Astrocyte of the cerebellum (primary cell): Measurements from ENCODE around the gene SEC16B.

Experiments used
- DNase-seq: peaks from one replicate; pipeline ENCODE4 v3.0.0-alpha.2; 2011; ENCODE audit warnings: low read depth
- H3K4me3 ChIP-seq: 2 replicates; pipeline ENCODE4 v1.5.1; 2011; ENCODE audit warnings: mild to moderate bottlenecking, low read depth, low read length, moderate library complexity
- CTCF ChIP-seq: IDR thresholded peaks from 2 replicates; pipeline ENCODE4 v1.5.1; 2012; ENCODE audit warnings: low read length, low read depth, moderate library complexity, mild to moderate bottlenecking; ENCODE audit errors: missing control alignments
- in situ Hi-C: cut with HindIII; loops from 2 replicates; pipeline ENCODE4 v1.10.0; 2017; ENCODE audit warnings: low sequenced_read_pairs

The SEC16B gene

DNA sequence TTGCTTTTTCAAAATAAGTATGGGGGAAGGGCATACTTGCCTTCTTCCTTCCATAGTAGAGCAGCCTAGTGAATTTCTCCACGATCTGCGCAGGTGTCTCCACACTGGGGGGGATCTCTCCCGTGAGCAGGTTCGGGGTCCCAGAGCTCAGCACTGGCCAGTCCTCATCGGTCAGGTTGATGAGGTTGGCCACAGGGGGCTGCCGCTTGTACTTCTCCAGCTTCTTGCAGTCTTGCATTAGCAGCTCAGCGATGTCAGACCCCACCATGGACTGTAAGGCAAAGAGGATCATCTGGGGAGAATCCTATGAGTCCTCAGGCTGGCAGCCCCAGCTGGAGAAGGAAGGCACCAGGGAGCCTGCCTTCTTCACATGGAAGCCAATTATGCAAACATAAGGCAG, 11.8 kb downstream of the SEC16B start:
- TF ChIP-seq CTCF, result no peak
- in situ Hi-C loops, result no loop called here
- no peak for DNase-seq
- no peak overlapping the region for H3K4me3 ChIP-seq

- TF ChIP-seq CTCF, result no peak
- DNase-seq, result no peak
- in situ Hi-C loops, result no loop called here
- no peak overlapping the region for H3K4me3 ChIP-seq
Observed at GRCh38 chr1:177954076-177954475, 15.8 kb downstream of the SEC16B start.

GRCh38 chr1:177953549-177953948, 16.3 kb downstream of the SEC16B start:
- H3K4me3 ChIP-seq, result no peak overlapping the region
- in situ Hi-C loops, result no loop called here
- no peak for DNase-seq
- TF ChIP-seq CTCF, result no peak

GRCh38 chr1:177952691-177953090, 17.2 kb downstream of the SEC16B start:
- no peak for DNase-seq
- H3K4me3 ChIP-seq, result no peak overlapping the region
- in situ Hi-C loops, result no loop called here
- TF ChIP-seq CTCF, result no peak

DNA sequence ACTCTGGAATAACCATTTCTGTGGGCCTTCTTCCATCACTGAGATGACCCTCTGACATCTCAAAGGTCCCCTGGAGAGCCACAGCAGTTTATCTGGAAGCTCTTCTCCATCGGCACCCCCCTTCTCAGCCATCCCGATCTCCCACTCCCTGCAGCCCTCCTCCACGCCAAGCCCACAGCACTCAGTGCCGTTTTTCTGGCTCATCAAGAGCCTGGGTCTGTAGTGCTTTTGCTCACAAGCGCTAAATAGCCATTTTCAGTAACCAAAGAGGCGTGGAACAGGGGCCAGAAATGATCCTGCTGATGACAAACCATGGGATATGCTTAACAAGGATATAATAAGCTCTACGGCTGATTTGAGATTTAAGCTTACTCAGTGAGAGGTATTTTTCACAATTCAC, 17.6 kb downstream of the SEC16B start:
- no peak for DNase-seq
- in situ Hi-C loops, result no loop called here
- TF ChIP-seq CTCF, result no peak
- H3K4me3 ChIP-seq, result no peak overlapping the region

DNA sequence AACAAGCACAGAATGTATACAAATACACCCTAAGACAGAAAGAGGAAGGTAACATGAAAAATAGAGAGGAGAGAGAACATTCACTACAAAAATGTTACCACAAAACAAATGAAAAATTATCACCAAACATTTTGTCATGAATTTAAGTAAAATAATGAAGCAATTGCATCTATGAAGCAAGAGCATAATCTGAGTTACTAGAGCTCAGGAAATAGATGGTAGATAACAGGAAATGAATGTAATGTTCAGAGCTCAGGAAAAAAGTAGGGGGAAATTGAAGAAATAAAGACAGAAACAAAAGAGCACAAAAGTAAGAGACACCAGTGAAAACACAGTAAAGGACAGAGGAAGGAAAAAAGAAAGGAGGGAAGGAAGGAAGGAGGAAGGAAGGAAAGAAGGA, 19.4 kb downstream of the SEC16B start:
- TF ChIP-seq CTCF, result no peak
- H3K4me3 ChIP-seq, result no peak overlapping the region
- in situ Hi-C loops, result no loop called here
- no peak for DNase-seq
